ENCODE results near the gene SLC41A2.

Gene SLC41A2

DNA sequence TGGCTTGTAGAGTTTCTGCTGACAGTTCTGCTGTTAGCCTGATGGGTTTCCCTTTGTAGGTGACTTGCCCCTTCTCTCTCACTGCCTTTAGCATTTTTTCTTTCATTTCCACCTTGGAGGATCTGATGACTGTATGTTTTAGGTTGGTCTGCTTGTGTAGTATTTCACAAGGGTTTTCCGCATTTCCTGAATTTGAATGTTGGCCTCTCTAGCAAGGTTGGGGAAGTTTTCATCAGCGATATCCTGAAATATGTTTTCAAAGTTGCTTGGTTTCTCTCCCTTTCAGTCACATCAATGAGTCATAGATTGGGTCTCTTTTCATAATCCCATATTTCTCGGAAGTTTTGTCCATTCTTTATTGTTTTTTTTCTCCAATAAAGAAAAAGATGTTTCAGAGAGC is 39.5 kb upstream of the SLC41A2 start:
- TF ChIP-seq REST (IDR thresholded peaks at IDR 0.05; ENCODE audit: insufficient read depth in 1 of 2, low read depth in 2 of 2, low read length in 2 of 2): no peak
- TF ChIP-seq POLR2AphosphoS5 (IDR thresholded peaks at IDR 0.05; ENCODE audit: low read depth, low read length): no peak
- TF ChIP-seq FOXP2 (optimal IDR thresholded peaks at IDR 0.05; ENCODE audit: borderline replicate concordance, extremely low read depth, extremely low read length, insufficient read depth): no peak
- no peak for TF ChIP-seq SIN3A (IDR thresholded peaks at IDR 0.05; ENCODE audit: borderline replicate concordance, insufficient read depth, low read length)
- TF ChIP-seq TAF1 (IDR thresholded peaks at IDR 0.05; ENCODE audit: borderline replicate concordance, insufficient read depth, low read length): no peak

DNA sequence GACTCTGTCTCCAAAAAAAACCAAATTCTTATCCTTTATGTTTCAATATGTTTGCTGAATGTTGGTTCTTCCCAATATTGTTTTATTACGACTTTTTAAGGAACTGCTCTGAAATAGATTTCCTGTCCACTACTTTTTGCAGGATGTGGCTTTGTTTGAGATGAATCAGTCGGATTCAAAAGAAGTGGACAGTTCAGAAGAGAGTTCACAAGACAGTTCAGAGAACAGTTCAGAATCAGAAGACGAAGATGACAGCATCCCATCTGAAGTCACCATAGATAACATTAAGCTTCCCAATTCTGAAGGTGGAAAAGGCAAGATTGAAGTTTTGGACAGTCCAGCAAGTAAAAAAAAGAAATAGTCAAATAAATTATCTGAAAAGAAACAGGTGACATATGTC is 36.2 kb upstream of the SLC41A2 start:
- TF ChIP-seq REST (IDR thresholded peaks at IDR 0.05; ENCODE audit: insufficient read depth in 1 of 2, low read depth in 2 of 2, low read length in 2 of 2): no peak
- TF ChIP-seq SIN3A (IDR thresholded peaks at IDR 0.05; ENCODE audit: borderline replicate concordance, insufficient read depth, low read length): no peak
- no peak for TF ChIP-seq POLR2AphosphoS5 (IDR thresholded peaks at IDR 0.05; ENCODE audit: low read depth, low read length)
- no peak for TF ChIP-seq FOXP2 (optimal IDR thresholded peaks at IDR 0.05; ENCODE audit: borderline replicate concordance, extremely low read depth, extremely low read length, insufficient read depth)
- no peak for TF ChIP-seq TAF1 (IDR thresholded peaks at IDR 0.05; ENCODE audit: borderline replicate concordance, insufficient read depth, low read length)

DNA sequence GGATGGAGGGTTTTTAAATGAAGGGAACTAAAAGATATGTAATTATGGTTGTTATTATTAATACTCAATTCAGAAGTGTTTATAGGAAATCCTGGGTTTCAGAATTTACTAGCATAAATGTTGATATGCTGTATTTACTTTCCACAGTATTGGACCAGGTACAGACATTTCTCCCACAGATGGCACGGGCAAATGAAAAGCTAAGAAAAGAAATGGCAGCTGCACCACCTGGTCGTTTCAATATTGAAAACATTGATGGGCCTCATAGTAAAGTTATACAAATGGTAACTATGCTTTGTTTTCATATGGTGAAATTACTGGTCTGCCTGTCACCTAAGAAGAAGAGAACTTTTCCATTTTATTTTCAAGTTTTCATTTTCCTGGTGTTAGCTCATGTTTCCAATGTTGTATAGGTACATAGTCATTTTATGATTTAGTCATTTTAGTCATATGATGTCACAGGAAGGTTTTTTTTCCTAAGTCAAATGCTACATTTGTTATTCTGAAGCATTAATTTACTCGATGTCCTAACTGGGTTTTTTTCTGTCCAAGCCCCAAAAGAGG is 33.6 kb upstream of the SLC41A2 start:
- no peak for TF ChIP-seq TAF1 (IDR thresholded peaks at IDR 0.05; ENCODE audit: borderline replicate concordance, insufficient read depth, low read length)

- no peak for TF ChIP-seq TAF1 (IDR thresholded peaks at IDR 0.05; ENCODE audit: borderline replicate concordance, insufficient read depth, low read length)
- TF ChIP-seq REST (IDR thresholded peaks at IDR 0.05; ENCODE audit: insufficient read depth in 1 of 2, low read depth in 2 of 2, low read length in 2 of 2): no peak
- no peak for TF ChIP-seq SIN3A (IDR thresholded peaks at IDR 0.05; ENCODE audit: borderline replicate concordance, insufficient read depth, low read length)
- TF ChIP-seq FOXP2 (optimal IDR thresholded peaks at IDR 0.05; ENCODE audit: borderline replicate concordance, extremely low read depth, extremely low read length, insufficient read depth): no peak
- no peak for TF ChIP-seq POLR2AphosphoS5 (IDR thresholded peaks at IDR 0.05; ENCODE audit: low read depth, low read length)
These were observed 32.9 kb upstream of the SLC41A2 start for GRCh38 chr12:104990950-104991349.

GRCh38 chr12:104986022-104986941 is 28.2 kb upstream of the SLC41A2 start, which contains the start of gene NOPCHAP1:
Gene NOPCHAP1 (plus strand): TSS chr12:104986316. CDS start chr12:104986353, 37 bp downstream.
- TF ChIP-seq REST (IDR thresholded peaks at IDR 0.05; ENCODE audit: insufficient read depth in 1 of 2, low read depth in 2 of 2, low read length in 2 of 2) (peak in 1 of 2 experiments; percentile 17; a peak in 1 of 4 replicates), SIN3A (IDR thresholded peaks at IDR 0.05; ENCODE audit: borderline replicate concordance, insufficient read depth, low read length) (peak; percentile 70; the same call in 1 of the 2 replicates), TAF1 (IDR thresholded peaks at IDR 0.05; ENCODE audit: borderline replicate concordance, insufficient read depth, low read length) (peak; percentile 80), FOXP2 (optimal IDR thresholded peaks at IDR 0.05; ENCODE audit: borderline replicate concordance, extremely low read depth, extremely low read length, insufficient read depth) (no peak), POLR2AphosphoS5 (IDR thresholded peaks at IDR 0.05; ENCODE audit: low read depth, low read length) (peak; percentile 97)
